PFSK-1 (cell line): ENCODE data around the gene NT5DC3.

Source experiments
- FOXP2 ChIP-seq: optimal IDR thresholded peaks from 2 replicates; pipeline ENCODE3; 2011; ENCODE audit warnings: borderline replicate concordance, control low read depth, inconsistent platforms; ENCODE audit not compliant: insufficient read depth; ENCODE audit errors: extremely low read length, extremely low read depth
- POLR2AphosphoS5 ChIP-seq: IDR thresholded peaks from 2 replicates; pipeline ENCODE4 v1.6.1; 2012; ENCODE audit warnings: low read depth, mild to moderate bottlenecking, control low read depth, low read length, moderate library complexity
- SIN3A ChIP-seq: IDR thresholded peaks from 2 replicates; pipeline ENCODE4 v1.6.1; 2012; ENCODE audit warnings: mild to moderate bottlenecking, low read length, moderate library complexity, borderline replicate concordance; ENCODE audit not compliant: insufficient read depth

DNA sequence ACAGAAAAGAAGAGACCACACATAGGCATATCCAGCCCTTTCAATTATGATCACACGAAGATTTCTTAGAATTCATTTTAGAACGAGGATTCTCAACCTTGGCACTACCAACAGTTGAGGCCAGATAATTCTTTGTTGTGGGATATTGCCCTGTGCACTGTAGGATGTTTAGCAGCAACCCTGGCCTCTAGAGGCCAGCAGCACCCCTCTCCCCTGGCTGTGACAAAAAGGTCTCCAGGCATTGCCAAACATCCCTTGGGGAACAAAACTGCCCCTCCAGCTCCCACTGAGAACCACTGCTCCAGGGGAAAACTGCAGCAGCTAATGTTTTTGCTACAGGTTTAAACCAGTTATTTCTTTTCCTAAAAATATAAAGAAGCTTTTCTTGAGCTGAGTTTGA is 7.1 kb downstream of the NT5DC3 start:
- TF ChIP-seq SIN3A (no peak), POLR2AphosphoS5 (no peak), FOXP2 (no peak)
